WTC11 (cell line): Measurements from ENCODE around the gene STAP2. TPM values are rescaled to one million over a fixed set of nuclear protein-coding genes. Genes with fewer than 3 reads are reported as not detected.

Experiments used
- ATAC-seq: fragments of 200-7000 bp; cut with Tn5 transposase; 2 replicates; pipeline ENCODE4 v1.10.0; 2021; ENCODE audit warnings: mild to moderate bottlenecking, moderate library complexity
- CTCF ChIA-PET: fragments of 300-600 bp; sonication (Branson Sonifier 250); formaldehyde crosslinking; loops from one replicate; lab custom pipeline; 2021; ENCODE audit warnings: antibody characterized with exemption; lab: Charles Lee
- POLR2A ChIA-PET: fragments of 350-600 bp; sonication (Branson Sonifier 250); formaldehyde crosslinking; loops from one replicate; lab custom pipeline; 2021; ENCODE audit warnings: antibody characterized with exemption; lab: Charles Lee
- DNase-seq: peaks from one replicate; pipeline ENCODE4 v3.0.0; 2021; ENCODE audit warnings: low spot score
- H3K27ac Mint-ChIP-seq: 2 replicates; pipeline ENCODE4 v1.8.0; 2021; ENCODE audit warnings: mixed read lengths
- H3K27me3 Mint-ChIP-seq: 2 replicates; pipeline ENCODE4 v1.8.0; 2021; ENCODE audit warnings: low read depth, mild to moderate bottlenecking, moderate library complexity, mixed read lengths
- H3K36me3 Mint-ChIP-seq: 2 replicates; pipeline ENCODE4 v1.8.0; 2021; ENCODE audit warnings: mixed read lengths
- H3K4me1 Mint-ChIP-seq: 2 replicates; pipeline ENCODE4 v1.8.0; 2022; ENCODE audit warnings: mixed read lengths
- H3K4me3 Mint-ChIP-seq: 2 replicates; pipeline ENCODE4 v1.8.0; 2021; ENCODE audit warnings: mild to moderate bottlenecking, moderate library complexity, mixed read lengths
- H3K9me3 Mint-ChIP-seq: 2 replicates; pipeline ENCODE4 v1.8.0; 2021; ENCODE audit warnings: mixed read lengths
- FOXK1 ChIP-seq: sonication (generic); formaldehyde crosslinking; IDR thresholded peaks from 2 replicates; pipeline ENCODE4 v1.8.0; 2022; ENCODE audit warnings: mild to moderate bottlenecking, moderate library complexity, missing genetic modification reagents
- HMGA2 ChIP-seq: fragments of 250-450 bp; sonication (Bioruptor Pico); IDR thresholded peaks from 2 replicates; pipeline ENCODE4 v1.4.0; 2021; ENCODE audit warnings: mild to moderate bottlenecking, moderate library complexity
- NFATC4 ChIP-seq: fragments of 250-450 bp; sonication (Bioruptor Pico); IDR thresholded peaks from 2 replicates; pipeline ENCODE4 v1.9.0; 2021; ENCODE audit warnings: mild to moderate bottlenecking
- NFYB ChIP-seq: sonication (generic); formaldehyde crosslinking; conservative IDR thresholded peaks from 2 replicates; pipeline ENCODE4 v1.8.0; 2022; ENCODE audit warnings: low read depth, missing genetic modification reagents
- PRDM15 ChIP-seq: sonication (generic); formaldehyde crosslinking; IDR thresholded peaks from 2 replicates; pipeline ENCODE4 v1.8.0; 2022; ENCODE audit warnings: missing genetic modification reagents
- total RNA-seq: library from RNA; stranded (reverse); gene quantifications from 3 replicates; pipeline ENCODE4 v1.2.3, GENCODE V29; 2021
- TF ChIP-seq, protein P1 (sequence below): sonication (generic); formaldehyde crosslinking; IDR thresholded peaks from 2 replicates; pipeline ENCODE4 v1.8.0; 2023; ENCODE audit warnings: missing genetic modification reagents, mild to moderate bottlenecking, borderline replicate concordance
- TF ChIP-seq, protein P2 (sequence below): sonication (generic); formaldehyde crosslinking; IDR thresholded peaks from 2 replicates; pipeline ENCODE4 v1.8.1; 2023; ENCODE audit warnings: mild to moderate bottlenecking, missing genetic modification reagents, moderate library complexity
- TF ChIP-seq, protein P3 (sequence below): sonication (generic); formaldehyde crosslinking; IDR thresholded peaks from 2 replicates; pipeline ENCODE4 v1.8.0; 2022; ENCODE audit warnings: mild to moderate bottlenecking, missing genetic modification reagents
- TF ChIP-seq, protein P4 (sequence below): sonication (generic); formaldehyde crosslinking; IDR thresholded peaks from 2 replicates; pipeline ENCODE4 v1.8.0; 2022; ENCODE audit warnings: mild to moderate bottlenecking, missing genetic modification reagents
- TF ChIP-seq, protein P5 (sequence below): fragments of 250-450 bp; sonication (Bioruptor Pico); IDR thresholded peaks from 2 replicates; pipeline ENCODE4 v1.8.0; 2021; ENCODE audit warnings: mild to moderate bottlenecking
- TF ChIP-seq, protein P6 (sequence below): fragments of 250-450 bp; sonication (Bioruptor Pico); IDR thresholded peaks from 2 replicates; pipeline ENCODE4 v1.9.0; 2021; ENCODE audit warnings: mild to moderate bottlenecking, borderline replicate concordance

STAP2 gene
- total RNA-seq, 1 experiment from 2014 or later, result 18.2 TPM

DNA sequence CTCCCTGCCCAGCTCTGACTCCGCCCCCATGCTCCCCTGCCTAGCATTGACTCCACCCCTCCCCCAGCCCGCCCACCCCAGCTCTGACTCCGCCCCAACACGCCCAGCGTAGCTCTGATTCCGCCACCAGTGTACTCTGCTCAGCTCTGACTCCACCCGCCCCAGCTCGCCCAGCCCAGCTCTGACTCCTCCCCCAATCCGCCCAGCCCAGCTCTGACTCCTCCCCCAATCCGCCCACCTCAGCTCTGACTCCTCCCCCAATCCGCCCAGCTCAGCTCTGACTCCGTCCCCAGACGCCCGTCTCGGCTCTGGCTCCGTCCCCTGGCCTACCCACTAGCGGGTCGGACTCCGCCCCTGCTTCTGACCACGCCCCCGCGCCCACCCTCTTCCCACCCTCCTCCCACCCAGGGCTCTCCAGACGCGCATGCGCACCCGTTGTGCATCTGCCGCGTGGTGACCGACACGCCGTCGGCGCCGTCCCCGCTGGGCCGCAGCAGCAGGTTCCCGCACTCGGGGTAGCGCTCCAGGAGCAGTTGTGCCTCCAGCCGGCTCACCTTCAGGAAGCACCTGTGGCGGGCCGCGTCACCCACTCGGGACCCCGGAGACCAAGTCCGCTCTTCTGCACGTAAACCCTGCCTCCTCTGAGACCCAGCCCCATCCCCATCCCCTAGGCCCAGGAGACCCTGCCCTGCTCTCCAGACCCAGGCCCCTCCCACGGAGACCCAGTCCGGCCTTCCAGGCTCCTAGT is 10.2 kb downstream of the STAP2 start (continued):
- TF ChIP-seq, protein P1, sequence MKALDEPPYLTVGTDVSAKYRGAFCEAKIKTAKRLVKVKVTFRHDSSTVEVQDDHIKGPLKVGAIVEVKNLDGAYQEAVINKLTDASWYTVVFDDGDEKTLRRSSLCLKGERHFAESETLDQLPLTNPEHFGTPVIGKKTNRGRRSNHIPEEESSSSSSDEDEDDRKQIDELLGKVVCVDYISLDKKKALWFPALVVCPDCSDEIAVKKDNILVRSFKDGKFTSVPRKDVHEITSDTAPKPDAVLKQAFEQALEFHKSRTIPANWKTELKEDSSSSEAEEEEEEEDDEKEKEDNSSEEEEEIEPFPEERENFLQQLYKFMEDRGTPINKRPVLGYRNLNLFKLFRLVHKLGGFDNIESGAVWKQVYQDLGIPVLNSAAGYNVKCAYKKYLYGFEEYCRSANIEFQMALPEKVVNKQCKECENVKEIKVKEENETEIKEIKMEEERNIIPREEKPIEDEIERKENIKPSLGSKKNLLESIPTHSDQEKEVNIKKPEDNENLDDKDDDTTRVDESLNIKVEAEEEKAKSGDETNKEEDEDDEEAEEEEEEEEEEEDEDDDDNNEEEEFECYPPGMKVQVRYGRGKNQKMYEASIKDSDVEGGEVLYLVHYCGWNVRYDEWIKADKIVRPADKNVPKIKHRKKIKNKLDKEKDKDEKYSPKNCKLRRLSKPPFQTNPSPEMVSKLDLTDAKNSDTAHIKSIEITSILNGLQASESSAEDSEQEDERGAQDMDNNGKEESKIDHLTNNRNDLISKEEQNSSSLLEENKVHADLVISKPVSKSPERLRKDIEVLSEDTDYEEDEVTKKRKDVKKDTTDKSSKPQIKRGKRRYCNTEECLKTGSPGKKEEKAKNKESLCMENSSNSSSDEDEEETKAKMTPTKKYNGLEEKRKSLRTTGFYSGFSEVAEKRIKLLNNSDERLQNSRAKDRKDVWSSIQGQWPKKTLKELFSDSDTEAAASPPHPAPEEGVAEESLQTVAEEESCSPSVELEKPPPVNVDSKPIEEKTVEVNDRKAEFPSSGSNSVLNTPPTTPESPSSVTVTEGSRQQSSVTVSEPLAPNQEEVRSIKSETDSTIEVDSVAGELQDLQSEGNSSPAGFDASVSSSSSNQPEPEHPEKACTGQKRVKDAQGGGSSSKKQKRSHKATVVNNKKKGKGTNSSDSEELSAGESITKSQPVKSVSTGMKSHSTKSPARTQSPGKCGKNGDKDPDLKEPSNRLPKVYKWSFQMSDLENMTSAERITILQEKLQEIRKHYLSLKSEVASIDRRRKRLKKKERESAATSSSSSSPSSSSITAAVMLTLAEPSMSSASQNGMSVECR (CRISPR knock-in tag), result peak; percentile 25; the same call in 1 of the 2 replicates
- TF ChIP-seq, protein P2, sequence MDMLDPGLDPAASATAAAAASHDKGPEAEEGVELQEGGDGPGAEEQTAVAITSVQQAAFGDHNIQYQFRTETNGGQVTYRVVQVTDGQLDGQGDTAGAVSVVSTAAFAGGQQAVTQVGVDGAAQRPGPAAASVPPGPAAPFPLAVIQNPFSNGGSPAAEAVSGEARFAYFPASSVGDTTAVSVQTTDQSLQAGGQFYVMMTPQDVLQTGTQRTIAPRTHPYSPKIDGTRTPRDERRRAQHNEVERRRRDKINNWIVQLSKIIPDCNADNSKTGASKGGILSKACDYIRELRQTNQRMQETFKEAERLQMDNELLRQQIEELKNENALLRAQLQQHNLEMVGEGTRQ, result no peak
- TF ChIP-seq, protein P3, sequence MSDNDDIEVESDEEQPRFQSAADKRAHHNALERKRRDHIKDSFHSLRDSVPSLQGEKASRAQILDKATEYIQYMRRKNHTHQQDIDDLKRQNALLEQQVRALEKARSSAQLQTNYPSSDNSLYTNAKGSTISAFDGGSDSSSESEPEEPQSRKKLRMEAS, result peak; percentile 93
- peak; percentile 61; the same call in 1 of the 2 replicates for TF ChIP-seq FOXK1 (CRISPR knock-in tag)

- H3K36me3 Mint-ChIP-seq, result 0 out of 2 replicates have a peak, but pooled peaks cover 3% of the 10 kb centered on the region
- TF ChIP-seq NFYB (no peak), PRDM15 (peak; percentile 75), HMGA2 (CRISPR knock-in tag) (no peak), NFATC4 (no peak)
- TF ChIP-seq, protein P4, sequence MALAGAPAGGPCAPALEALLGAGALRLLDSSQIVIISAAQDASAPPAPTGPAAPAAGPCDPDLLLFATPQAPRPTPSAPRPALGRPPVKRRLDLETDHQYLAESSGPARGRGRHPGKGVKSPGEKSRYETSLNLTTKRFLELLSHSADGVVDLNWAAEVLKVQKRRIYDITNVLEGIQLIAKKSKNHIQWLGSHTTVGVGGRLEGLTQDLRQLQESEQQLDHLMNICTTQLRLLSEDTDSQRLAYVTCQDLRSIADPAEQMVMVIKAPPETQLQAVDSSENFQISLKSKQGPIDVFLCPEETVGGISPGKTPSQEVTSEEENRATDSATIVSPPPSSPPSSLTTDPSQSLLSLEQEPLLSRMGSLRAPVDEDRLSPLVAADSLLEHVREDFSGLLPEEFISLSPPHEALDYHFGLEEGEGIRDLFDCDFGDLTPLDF, result no peak
- TF ChIP-seq, protein P5, sequence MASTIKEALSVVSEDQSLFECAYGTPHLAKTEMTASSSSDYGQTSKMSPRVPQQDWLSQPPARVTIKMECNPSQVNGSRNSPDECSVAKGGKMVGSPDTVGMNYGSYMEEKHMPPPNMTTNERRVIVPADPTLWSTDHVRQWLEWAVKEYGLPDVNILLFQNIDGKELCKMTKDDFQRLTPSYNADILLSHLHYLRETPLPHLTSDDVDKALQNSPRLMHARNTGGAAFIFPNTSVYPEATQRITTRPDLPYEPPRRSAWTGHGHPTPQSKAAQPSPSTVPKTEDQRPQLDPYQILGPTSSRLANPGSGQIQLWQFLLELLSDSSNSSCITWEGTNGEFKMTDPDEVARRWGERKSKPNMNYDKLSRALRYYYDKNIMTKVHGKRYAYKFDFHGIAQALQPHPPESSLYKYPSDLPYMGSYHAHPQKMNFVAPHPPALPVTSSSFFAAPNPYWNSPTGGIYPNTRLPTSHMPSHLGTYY (CRISPR knock-in tag), result no peak
- TF ChIP-seq, protein P1 (CRISPR knock-in tag), result no peak
- TF ChIP-seq, protein P6, sequence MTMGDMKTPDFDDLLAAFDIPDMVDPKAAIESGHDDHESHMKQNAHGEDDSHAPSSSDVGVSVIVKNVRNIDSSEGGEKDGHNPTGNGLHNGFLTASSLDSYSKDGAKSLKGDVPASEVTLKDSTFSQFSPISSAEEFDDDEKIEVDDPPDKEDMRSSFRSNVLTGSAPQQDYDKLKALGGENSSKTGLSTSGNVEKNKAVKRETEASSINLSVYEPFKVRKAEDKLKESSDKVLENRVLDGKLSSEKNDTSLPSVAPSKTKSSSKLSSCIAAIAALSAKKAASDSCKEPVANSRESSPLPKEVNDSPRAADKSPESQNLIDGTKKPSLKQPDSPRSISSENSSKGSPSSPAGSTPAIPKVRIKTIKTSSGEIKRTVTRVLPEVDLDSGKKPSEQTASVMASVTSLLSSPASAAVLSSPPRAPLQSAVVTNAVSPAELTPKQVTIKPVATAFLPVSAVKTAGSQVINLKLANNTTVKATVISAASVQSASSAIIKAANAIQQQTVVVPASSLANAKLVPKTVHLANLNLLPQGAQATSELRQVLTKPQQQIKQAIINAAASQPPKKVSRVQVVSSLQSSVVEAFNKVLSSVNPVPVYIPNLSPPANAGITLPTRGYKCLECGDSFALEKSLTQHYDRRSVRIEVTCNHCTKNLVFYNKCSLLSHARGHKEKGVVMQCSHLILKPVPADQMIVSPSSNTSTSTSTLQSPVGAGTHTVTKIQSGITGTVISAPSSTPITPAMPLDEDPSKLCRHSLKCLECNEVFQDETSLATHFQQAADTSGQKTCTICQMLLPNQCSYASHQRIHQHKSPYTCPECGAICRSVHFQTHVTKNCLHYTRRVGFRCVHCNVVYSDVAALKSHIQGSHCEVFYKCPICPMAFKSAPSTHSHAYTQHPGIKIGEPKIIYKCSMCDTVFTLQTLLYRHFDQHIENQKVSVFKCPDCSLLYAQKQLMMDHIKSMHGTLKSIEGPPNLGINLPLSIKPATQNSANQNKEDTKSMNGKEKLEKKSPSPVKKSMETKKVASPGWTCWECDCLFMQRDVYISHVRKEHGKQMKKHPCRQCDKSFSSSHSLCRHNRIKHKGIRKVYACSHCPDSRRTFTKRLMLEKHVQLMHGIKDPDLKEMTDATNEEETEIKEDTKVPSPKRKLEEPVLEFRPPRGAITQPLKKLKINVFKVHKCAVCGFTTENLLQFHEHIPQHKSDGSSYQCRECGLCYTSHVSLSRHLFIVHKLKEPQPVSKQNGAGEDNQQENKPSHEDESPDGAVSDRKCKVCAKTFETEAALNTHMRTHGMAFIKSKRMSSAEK (CRISPR knock-in tag), result no peak
- ChIA-PET CTCF (interaction anchor here (0.6 to 1.4 kb wide), 10 partner anchors 12 to 340 kb away, joined by 3 to 35 read pairs (median 3); partner anchors contain the start of genes FSD1, MPND, SH3GL1 and SHD), POLR2A (interaction anchor here (1.2 to 1.3 kb wide), 2 partner anchors 11 to 15 kb away, joined by 4 to 17 read pairs; partner anchors contain the start of genes MPND and STAP2)
- H3K4me3 Mint-ChIP-seq, result peak overlapping the region; percentile 76
- DNase-seq, result no peak
- H3K4me1 Mint-ChIP-seq, result peaks cover 12% of the 10 kb centered on the region
- H3K9me3 Mint-ChIP-seq, result no peaks in the 10 kb centered on the region
- no peak for ATAC-seq
- peak overlapping the region; percentile 96 for H3K27ac Mint-ChIP-seq
- peaks cover 3% of the 10 kb centered on the region for H3K27me3 Mint-ChIP-seq
Observed at GRCh38 chr19:4327877-4328242, 10.8 kb downstream of the STAP2 start.
